Coronary artery (tissue), 2 donors: Measurements from ENCODE around the gene P3R3URF.

Source experiments
- DNase-seq: peaks from one replicate; pipeline ENCODE4 v3.0.0-alpha.2; 2017; ENCODE audit warnings: low spot score
- H3K27ac ChIP-seq, 2 donors: fragments of 200-600 bp; sonication (generic); one replicate each; pipeline ENCODE4 v1.5.1; 2016 to 2019
- H3K4me3 ChIP-seq: fragments of 200-600 bp; sonication (generic); 2 replicates; pipeline ENCODE4 v1.5.1; 2016; ENCODE audit warnings: mild to moderate bottlenecking, moderate library complexity
- TF ChIP-seq, protein P1 (sequence below): fragments of 200-600 bp; sonication (generic); IDR thresholded peaks from one replicate; pipeline ENCODE4 v1.5.1; 2019; ENCODE audit warnings: antibody characterized with exemption

Gene P3R3URF

DNA sequence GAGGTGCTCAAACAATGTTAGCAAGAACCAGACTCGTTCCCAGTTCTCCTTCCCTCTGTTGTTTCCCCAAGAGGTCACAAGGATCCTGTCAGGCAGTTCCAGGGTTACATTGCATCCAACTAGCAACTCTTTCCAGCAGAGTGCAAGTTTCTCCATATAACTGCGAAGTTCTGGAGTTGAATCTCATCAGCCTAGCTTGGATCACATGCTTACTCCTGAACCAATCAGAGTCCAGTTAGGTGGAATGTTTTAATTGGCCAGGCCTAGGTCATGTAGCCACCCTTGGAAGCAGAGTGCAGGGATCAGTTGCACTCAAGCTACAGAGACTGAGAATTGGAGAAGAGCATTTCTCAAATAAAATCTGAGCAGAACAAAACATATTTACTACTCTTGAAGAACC is 28.0 kb downstream of the P3R3URF start:
- TF ChIP-seq, protein P1, sequence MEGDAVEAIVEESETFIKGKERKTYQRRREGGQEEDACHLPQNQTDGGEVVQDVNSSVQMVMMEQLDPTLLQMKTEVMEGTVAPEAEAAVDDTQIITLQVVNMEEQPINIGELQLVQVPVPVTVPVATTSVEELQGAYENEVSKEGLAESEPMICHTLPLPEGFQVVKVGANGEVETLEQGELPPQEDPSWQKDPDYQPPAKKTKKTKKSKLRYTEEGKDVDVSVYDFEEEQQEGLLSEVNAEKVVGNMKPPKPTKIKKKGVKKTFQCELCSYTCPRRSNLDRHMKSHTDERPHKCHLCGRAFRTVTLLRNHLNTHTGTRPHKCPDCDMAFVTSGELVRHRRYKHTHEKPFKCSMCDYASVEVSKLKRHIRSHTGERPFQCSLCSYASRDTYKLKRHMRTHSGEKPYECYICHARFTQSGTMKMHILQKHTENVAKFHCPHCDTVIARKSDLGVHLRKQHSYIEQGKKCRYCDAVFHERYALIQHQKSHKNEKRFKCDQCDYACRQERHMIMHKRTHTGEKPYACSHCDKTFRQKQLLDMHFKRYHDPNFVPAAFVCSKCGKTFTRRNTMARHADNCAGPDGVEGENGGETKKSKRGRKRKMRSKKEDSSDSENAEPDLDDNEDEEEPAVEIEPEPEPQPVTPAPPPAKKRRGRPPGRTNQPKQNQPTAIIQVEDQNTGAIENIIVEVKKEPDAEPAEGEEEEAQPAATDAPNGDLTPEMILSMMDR: no peak
- Histone ChIP-seq H3K27ac (no peak overlapping the region), H3K4me3 (no peak overlapping the region)
- no peak for DNase-seq

DNA sequence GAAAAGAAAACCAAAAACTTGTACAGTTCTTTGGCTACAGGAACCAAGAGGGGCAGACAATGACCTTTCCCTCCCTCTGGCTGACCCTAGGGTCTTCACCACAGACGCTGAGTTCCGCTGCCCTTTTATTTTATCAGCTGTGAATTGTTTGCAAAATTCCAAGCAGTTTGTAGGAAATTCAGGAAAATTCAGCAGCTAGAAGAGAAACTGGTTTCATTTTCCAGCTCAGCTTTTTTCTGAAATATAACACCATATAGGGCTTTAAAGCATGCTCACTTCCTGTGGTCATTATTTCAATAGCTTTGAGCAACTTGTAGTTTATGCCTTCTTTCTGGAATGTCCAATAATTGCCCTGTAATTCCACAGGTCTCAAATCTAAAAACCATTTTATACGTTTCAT is 38.4 kb downstream of the P3R3URF start:
- Histone ChIP-seq H3K27ac (peak overlapping the region in 1 of 2 donors; percentile 51), H3K4me3 (peak overlapping the region; percentile 3)
- TF ChIP-seq, protein P1: no peak
- DNase-seq: no peak

DNA sequence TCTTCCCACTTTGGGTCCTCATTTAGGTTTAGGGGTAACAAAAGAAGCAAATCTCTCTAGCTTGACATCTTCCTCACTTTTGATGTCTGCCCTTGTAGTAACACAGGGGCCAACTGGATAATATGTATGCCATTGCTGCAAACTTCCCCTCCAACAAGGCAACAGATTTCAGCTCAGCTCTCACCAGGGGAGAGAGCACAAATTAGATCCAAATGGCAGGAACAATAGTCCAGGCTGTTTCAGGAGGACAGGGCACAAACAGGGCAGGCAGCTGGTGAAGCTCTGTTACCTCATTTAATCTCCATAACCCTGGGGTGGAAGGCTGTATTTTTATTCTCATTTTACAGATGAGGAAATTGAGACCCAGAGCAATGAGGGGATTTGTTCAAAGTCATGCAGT is 39.6 kb downstream of the P3R3URF start:
- H3K27ac ChIP-seq: no peak overlapping the region
- TF ChIP-seq, protein P1: no peak
- DNase-seq: no peak
- H3K4me3 ChIP-seq: no peak overlapping the region

DNA sequence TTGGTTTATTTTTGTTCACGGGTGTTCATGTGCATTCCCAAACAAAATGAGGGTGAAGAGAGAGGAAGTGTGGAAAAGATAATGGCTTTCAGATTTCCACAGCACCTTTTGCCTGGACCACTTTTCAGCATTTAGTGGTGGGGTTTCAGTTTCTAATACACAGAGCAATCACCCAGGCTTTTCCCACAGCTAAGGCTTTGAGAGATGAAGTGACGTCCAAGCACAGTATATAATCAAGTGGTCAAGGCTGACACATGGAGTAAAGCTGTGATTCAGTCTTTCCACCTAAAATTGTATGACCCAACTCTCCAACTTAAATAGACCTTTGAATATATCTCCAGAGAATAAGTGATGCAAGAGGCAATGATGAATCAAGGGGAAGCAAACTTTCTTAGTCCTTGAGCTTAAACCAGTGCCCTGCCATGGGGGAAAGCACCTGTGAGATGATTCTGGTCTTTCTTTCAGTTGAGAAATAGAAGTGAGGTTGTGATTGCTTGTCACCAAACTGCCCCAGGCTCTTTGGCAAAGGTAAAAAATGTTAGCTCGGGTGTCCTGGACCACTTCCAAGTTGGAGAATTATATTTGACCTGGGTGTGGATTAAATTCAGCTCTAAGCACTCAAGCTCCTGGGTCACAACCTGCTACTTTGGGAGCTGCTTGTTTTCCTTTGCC is 41.5 kb downstream of the P3R3URF start:
- TF ChIP-seq, protein P1: no peak
- H3K4me3 ChIP-seq: no peak overlapping the region
- no peak for DNase-seq
- H3K27ac ChIP-seq: peak overlapping the region; percentile 69 to 96

DNA sequence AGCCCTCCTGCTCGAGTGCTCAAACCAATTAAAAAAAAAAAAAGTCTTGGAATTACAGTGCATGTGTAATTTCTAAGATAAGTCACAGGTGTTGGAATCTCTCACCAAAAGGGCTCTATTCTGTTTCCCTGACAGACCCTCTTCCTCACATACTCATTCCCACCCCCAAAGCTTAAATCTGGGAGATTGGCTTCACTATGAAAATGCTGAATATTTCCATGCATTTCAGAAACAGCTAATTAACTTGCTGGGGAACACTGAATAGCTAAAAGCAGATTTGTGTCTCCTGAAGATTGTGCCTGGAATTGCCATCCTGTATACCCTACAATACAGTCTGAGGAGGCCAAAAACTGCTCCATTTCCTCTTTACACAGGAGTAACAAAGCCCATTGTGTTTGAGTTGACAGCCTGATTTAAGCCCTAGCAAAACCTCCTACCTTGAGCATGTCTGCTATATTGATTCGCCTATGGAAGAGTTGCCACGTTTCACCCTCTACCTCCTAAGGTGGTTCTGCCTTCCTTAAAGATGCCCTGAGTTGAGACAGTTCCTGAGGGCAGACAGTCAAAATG is 42.4 kb downstream of the P3R3URF start:
- peak overlapping the region; percentile 79 for H3K4me3 ChIP-seq
- TF ChIP-seq, protein P1: no peak
- no peak for DNase-seq
- peak overlapping the region; percentile 89 to 96 for H3K27ac ChIP-seq

DNA sequence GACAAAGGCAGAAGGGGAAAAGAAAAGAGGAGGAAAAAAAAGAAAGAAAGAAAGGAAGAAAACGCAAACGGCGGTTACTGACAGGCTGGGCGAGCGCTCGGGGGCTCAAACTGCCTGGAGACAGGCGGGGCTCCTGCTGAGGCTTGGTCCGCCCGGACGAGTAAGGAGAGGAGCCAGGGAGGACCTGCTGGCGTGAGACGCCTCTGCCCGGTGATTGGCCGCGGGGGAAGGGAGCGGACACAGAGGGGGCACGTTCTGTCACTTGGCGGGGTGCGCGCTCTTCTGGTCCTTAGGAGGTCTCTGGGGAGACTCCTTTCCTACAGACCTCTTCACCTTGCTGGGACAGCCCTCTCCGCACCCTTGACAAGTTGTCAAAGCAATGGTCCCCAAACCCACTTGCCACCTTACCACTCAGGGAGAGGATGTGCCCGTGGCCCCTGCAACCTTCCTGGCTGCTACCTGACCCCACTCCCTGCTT is 43.1 kb downstream of the P3R3URF start:
- TF ChIP-seq, protein P1: no peak
- no peak for DNase-seq
- Histone ChIP-seq H3K4me3 (peak overlapping the region; percentile 79), H3K27ac (peak overlapping the region; percentile 89 to 96)
